ENCODE data around the gene AIFM1.

The AIFM1 gene

GRCh38 chrX:130165703-130166502 is at the start of gene AIFM1:
Gene AIFM1 (minus strand): TSS chrX:130165841. CDS start chrX:130165656, 185 bp downstream.
- peak; percentile 70 for DNase-seq (ENCODE audit: low read depth)

GRCh38 chrX:130213376-130213775 is 47.7 kb upstream of the AIFM1 start:
- DNase-seq (ENCODE audit: low read depth) = no peak

- no peak for DNase-seq (ENCODE audit: low read depth)
Measured at GRCh38 chrX:130212371-130212770, 46.7 kb upstream of the AIFM1 start.

- DNase-seq (ENCODE audit: low read depth) = no peak
Measured at GRCh38 chrX:130211415-130212186, 46.0 kb upstream of the AIFM1 start.

GRCh38 chrX:130204647-130205046 is 39.0 kb upstream of the AIFM1 start:
- DNase-seq (ENCODE audit: low read depth) = no peak

GRCh38 chrX:130197464-130197863 is 31.8 kb upstream of the AIFM1 start:
- DNase-seq (ENCODE audit: low read depth) = no peak

- DNase-seq (ENCODE audit: low read depth) = no peak
Measured at GRCh38 chrX:130196466-130196865, 30.8 kb upstream of the AIFM1 start.

- DNase-seq (ENCODE audit: low read depth) = no peak
Measured at GRCh38 chrX:130190801-130191200, 25.2 kb upstream of the AIFM1 start.

- DNase-seq (ENCODE audit: low read depth) = no peak
Measured at GRCh38 chrX:130186651-130187050, 21.0 kb upstream of the AIFM1 start.

- DNase-seq (ENCODE audit: low read depth) = no peak
Measured at GRCh38 chrX:130184857-130185256, 19.2 kb upstream of the AIFM1 start.

- no peak for DNase-seq (ENCODE audit: low read depth)
Measured at GRCh38 chrX:130184168-130184567, 18.5 kb upstream of the AIFM1 start.

GRCh38 chrX:130179579-130180215 is 14.1 kb upstream of the AIFM1 start:
- DNase-seq (ENCODE audit: low read depth) = no peak

- no peak for DNase-seq (ENCODE audit: low read depth)
Measured at GRCh38 chrX:130179170-130179569, 13.5 kb upstream of the AIFM1 start.

GRCh38 chrX:130176942-130177341 is 11.3 kb upstream of the AIFM1 start:
- DNase-seq (ENCODE audit: low read depth) = no peak

- no peak for DNase-seq (ENCODE audit: low read depth)
Measured at GRCh38 chrX:130176354-130176776, 10.7 kb upstream of the AIFM1 start.

- DNase-seq (ENCODE audit: low read depth) = no peak
Measured at GRCh38 chrX:130174937-130175336, 9.3 kb upstream of the AIFM1 start.

GRCh38 chrX:130174045-130174704 is 8.5 kb upstream of the AIFM1 start:
- DNase-seq (ENCODE audit: low read depth) = no peak

- DNase-seq (ENCODE audit: low read depth) = no peak
Measured at GRCh38 chrX:130173190-130173895, 7.7 kb upstream of the AIFM1 start.

GRCh38 chrX:130172127-130172845 is 6.6 kb upstream of the AIFM1 start:
- DNase-seq (ENCODE audit: low read depth) = no peak

GRCh38 chrX:130171446-130172126 is 5.9 kb upstream of the AIFM1 start, which contains the start of gene RAB33A:
Gene RAB33A (plus strand): TSS chrX:130171962. CDS start chrX:130172063, 101 bp downstream.
- DNase-seq (ENCODE audit: low read depth) = peak; percentile 27
